ENCODE data around the gene CALM1.

The CALM1 gene

GRCh38 chr14:90412058-90412457, 15.2 kb downstream of the CALM1 start:
- DNase-seq, result no peak

GRCh38 chr14:90416720-90417119, 19.9 kb downstream of the CALM1 start:
- DNase-seq, result no peak

- no peak for DNase-seq
Observed at GRCh38 chr14:90418053-90418452, 21.2 kb downstream of the CALM1 start.

- no peak for DNase-seq
Observed at GRCh38 chr14:90419200-90419599, 22.4 kb downstream of the CALM1 start.

- no peak for DNase-seq
Observed at GRCh38 chr14:90421001-90421631, 24.3 kb downstream of the CALM1 start.

DNA sequence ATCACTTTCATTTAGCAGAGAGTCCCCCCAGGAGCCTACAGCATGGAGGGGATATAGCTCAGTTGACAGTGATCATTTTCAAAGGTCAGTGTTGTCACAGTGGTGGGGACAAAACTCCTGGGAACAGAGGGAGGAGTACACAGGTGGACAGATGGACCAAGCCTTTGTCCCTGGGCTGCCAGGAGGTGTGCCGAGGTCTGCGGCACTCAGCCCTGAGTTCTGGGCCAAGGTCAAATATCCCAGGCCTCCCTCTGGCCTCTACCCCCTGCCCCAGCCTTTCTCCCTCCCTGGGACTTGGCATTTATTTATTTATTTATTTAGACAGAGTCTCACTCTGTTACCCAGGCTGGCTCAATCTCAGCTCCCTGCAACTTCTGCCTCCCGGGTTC, 24.8 kb downstream of the CALM1 start:
- no peak for DNase-seq

GRCh38 chr14:90423166-90423565, 26.3 kb downstream of the CALM1 start:
- no peak for DNase-seq

GRCh38 chr14:90424075-90424474, 27.2 kb downstream of the CALM1 start:
- DNase-seq, result no peak

GRCh38 chr14:90424686-90425372, 28.0 kb downstream of the CALM1 start:
- DNase-seq, result no peak

- no peak for DNase-seq
Observed at GRCh38 chr14:90425373-90425879, 28.6 kb downstream of the CALM1 start.

- DNase-seq, result no peak
Observed at GRCh38 chr14:90426031-90426540, 29.3 kb downstream of the CALM1 start.

DNA sequence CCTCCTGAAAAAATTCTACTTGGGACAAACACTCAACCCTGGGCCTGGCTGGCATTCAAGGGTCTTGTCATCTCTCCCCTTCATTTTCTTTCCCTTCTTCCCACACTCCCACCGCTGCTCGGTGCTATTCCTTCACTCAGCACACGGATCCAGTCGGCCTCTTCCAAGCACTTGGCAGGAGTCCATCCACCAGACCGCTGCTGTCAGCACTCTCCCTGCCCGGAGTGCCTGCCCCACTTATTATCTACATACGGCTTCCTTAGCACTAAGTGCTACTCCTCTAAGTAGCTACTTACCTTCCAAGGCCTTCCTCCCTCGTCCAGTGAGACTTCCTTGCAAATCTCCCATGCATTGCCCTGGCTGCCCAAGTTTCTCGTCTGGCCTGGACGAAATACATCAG, 29.8 kb downstream of the CALM1 start:
- no peak for DNase-seq

GRCh38 chr14:90427848-90428426, 31.1 kb downstream of the CALM1 start:
- no peak for DNase-seq

DNA sequence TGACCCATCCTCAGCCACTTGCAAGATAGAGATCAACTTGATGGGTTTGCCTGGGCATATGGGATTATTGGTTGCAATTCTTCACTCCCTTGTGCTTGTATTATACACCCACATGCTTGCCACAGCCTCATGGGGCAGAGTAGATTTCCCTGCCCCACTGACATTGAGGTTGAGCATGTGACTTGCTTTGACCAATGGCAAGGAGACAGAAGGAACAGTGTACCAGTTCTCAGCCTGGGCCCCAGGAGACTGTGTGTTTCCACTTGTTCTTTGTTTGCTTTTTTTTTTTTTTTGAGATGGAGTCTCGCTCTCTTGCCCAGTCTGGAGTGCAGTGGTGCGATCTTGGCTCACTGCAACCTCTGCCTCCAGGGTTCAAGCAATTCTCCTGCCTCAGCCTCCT, 31.8 kb downstream of the CALM1 start:
- no peak for DNase-seq

DNA sequence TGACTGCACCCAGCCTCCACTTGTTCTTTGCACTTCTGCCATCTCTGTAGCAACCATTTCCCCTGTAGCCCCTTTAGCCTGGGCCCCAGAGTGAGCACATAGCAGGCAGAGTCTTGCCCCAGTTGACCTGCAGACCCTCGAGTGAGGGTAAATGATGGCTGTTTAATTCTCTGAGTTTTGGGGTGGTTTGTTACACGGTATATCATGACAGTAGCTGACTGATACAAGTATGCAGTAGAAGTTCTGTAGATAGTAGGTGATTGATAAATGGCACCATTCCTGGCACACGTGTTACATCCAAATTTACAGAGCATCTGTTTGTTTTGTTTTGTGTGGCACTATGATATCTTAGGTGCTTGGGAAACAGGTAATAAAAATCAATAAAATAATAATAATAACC, 32.4 kb downstream of the CALM1 start:
- DNase-seq, result no peak

GRCh38 chr14:90429754-90430153, 32.9 kb downstream of the CALM1 start:
- DNase-seq, result no peak

GRCh38 chr14:90434370-90435020, 37.7 kb downstream of the CALM1 start:
- DNase-seq, result no peak

- no peak for DNase-seq
Observed at GRCh38 chr14:90438841-90439240, 42.0 kb downstream of the CALM1 start.

GRCh38 chr14:90440021-90440451, 43.2 kb downstream of the CALM1 start:
- no peak for DNase-seq

- no peak for DNase-seq
Observed at GRCh38 chr14:90440592-90440991, 43.8 kb downstream of the CALM1 start.

DNA sequence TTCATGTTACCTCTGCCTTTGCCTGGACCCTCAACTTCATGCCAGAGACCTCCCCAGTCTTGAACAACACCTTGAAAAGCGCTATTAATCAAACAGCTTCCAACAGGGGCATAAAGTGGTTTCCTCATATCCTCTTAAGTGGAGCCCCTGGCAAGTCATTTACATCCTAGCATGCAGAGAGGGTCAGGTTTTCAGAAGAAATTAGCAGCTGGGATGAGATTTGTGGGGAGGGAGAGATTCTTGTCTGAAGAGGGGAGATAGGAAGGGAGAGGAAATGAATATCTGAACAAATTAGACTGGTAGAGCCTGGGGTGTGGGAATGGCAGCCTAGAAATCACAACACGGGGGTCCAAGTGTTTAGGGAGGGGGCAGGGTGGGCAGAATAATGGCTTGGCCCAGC, 45.6 kb downstream of the CALM1 start:
- no peak for DNase-seq

GRCh38 chr14:90443161-90444076, 46.6 kb downstream of the CALM1 start:
- DNase-seq, result no peak
